Spinal cord (tissue), 10 donors: ENCODE data around the gene HMGN1. TPM values are rescaled to one million over a fixed set of nuclear protein-coding genes. Genes with fewer than 3 reads are reported as not detected.
A peak's percentile ranks its signal among the peaks of the same experiment; 100 is the strongest.

Experiments
- DNase-seq, 6 donors: peaks; one replicate each; pipeline versions ENCODE4 v3.0.0 to v3.0.0-alpha.2; 2013 to 2015; ENCODE audit warnings: low spot score in 6 of 6, low read depth in 4 of 6
- H3K27ac ChIP-seq: one replicate; pipeline ENCODE4 v1.5.1; 2013; ENCODE audit warnings: low read depth, low read length, control low read depth
- H3K27me3 ChIP-seq: one replicate; pipeline ENCODE4 v1.6.1; 2013; ENCODE audit warnings: low read length; ENCODE audit not compliant: control insufficient read depth, insufficient read depth
- H3K36me3 ChIP-seq: one replicate; pipeline ENCODE4 v1.6.1; 2013; ENCODE audit warnings: low read length; ENCODE audit not compliant: control insufficient read depth, insufficient read depth
- H3K4me1 ChIP-seq: one replicate; pipeline ENCODE4 v1.6.1; 2013; ENCODE audit warnings: low read length; ENCODE audit not compliant: control insufficient read depth, insufficient read depth
- H3K4me3 ChIP-seq: one replicate; pipeline ENCODE4 v1.5.1; 2013; ENCODE audit warnings: low read depth, low read length, control low read depth
- H3K9me3 ChIP-seq: one replicate; pipeline ENCODE4 v1.6.1; 2013; ENCODE audit warnings: low read length; ENCODE audit not compliant: control insufficient read depth, insufficient read depth
- WGBS: methylation state at CpG from one replicate; pipeline ENCODE4 v1.1.5; 2013; ENCODE audit warnings: missing lambda C conversion rate; ENCODE audit not compliant: insufficient coverage; 5-methylcytosine and 5-hydroxymethylcytosine counted together
- polyA plus RNA-seq, 2 donors: library from polyadenylated mRNA; unstranded; fragments of 120-200 nt; gene quantifications; one replicate each; pipeline ENCODE4 v1.2.1, GENCODE V29; 2013; ENCODE audit not compliant: insufficient read length in 2 of 2
- total RNA-seq, 2 donors: library from RNA; depleted of rRNA in 1 of 2; stranded (reverse); fragments of 120-200 nt in 1 of 2; fragments of >200 nt in 1 of 2; gene quantifications; one replicate each; pipeline versions ENCODE4 v1.2.3 to v1.2.4, GENCODE V29; 2013 to 2014
- donor health status: healthy.

Gene HMGN1
- total and polyA plus RNA-seq, 4 donors, result 134 to 407 (median 345) TPM

DNA sequence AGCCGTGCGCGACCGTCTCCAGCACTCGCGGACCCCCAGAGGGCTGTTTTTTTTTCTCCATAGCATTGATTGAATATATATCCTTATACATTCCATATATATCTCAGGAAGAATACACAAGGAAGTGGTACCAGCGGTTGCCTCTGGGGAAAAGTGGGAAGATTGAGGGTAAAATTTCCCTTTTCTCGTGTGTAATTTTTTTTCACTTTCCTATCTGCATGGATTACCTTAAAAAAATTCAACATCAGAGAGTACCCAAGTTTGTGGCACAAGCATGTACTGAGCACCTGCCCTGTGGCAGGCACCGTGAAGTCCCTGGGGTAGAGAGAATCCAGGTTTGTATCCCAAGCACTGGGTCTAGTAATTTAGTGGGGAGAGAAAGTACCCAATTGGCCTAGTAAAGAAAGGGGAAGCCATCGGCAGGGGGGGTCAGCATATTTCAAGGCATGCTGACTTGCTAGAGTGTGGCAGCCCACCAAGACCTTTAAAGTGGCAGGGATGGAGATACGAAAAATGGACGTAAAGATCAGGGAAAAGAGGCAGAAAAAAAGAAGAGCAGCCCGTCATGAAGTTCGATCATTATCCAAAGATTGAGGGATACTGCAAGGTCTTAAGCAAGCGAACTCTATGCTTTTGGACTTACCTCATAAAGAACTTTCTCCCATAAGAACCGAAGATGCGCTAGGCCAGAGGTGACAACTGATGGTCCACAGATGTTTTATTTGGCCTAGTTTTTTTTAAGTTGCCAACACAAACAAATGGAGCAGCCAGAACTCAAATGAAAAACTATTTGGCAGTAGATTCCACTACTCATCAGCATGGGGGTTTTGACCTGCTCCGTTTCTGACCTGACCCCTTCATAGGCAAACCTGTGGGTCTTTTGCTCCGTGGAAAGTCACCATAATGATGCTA lies 1.5 kb upstream of the HMGN1 start:
- H3K9me3 ChIP-seq, result peaks cover 3% of the 10 kb centered on the region
- peak overlapping the region; percentile 94 for H3K27ac ChIP-seq
- DNase-seq, result no peak
- no peaks in the 10 kb centered on the region for H3K36me3 ChIP-seq
- peak overlapping the region; percentile 79 for H3K4me3 ChIP-seq
- H3K27me3 ChIP-seq, result no peaks in the 10 kb centered on the region
- H3K4me1 ChIP-seq, result peaks cover 8% of the 10 kb centered on the region
- WGBS, result 81% methylated on average over 11 of the region's 19 CpGs

DNA sequence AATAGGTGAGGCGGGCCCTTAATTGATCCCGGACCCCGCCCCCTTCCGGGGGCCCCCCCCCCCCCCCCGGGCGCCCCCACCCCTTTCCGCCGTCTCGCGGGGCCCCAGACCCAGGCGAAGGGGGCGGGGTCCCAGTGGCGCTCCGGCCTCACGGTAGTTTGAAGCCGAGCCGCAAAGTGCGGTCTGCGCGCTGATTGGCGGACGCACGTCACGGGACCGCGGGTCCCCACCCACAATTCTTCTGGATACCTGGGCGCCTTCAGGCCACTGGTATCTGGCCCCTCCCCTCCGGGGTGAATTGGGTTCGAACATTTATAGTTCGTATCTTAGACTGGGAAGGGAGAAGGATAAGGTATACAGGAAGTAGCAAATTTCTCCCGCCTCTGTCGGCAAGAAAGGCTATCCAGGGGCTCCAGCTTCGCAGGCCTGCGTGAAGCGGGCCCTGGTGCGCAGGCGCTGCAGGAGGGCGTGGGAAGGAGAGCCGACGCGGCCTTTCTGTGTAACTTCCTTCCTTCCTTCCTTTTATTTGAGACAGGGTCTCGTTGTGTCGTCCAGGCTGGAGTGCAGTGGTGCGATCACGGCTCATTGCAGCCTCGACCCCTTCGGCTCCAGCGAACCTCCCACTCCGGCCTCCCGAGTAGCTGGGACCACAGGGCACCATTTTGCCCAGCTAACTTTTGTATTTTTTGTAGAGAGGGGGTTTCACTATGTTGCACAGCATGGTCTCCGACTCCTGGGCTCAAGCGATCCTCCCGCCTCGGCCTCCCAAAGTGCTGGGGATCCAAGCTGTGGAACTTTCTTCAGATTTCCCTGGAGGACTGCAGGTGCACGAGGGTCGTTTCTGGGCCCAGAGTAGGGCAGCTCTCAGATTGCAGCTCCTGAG lies 564 bp upstream of the HMGN1 start:
- H3K36me3 ChIP-seq, result peaks cover 3% of the 10 kb centered on the region
- H3K27me3 ChIP-seq, result no peaks in the 10 kb centered on the region
- peaks cover 3% of the 10 kb centered on the region for H3K9me3 ChIP-seq
- 16% methylated on average over 45 of the region's 56 CpGs for WGBS
- H3K4me1 ChIP-seq, result peaks cover 8% of the 10 kb centered on the region
- H3K27ac ChIP-seq, result peak overlapping the region; percentile 94
- H3K4me3 ChIP-seq, result peak overlapping the region; percentile 79
- DNase-seq, result peak; percentile 88 to 99 (median 94)

DNA sequence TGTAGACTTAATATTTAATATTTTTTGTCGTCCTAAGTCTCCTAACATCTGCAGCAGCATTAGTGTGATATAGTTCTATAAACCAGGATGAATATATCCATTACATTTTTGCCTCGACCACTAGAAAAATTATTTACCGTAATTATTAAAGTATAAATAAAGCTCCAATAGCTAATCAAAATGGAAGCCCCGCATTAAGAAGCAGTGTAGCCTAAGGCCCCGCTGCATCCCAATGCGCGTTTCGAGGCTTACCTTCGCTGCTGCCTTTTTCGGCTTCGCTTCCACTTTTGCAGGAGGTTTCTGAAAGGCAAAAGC lies 891 bp downstream of the HMGN1 start:
- Histone ChIP-seq H3K9me3 (no peaks in the 10 kb centered on the region), H3K4me3 (peak overlapping the region; percentile 88), H3K27ac (peak overlapping the region; percentile 97), H3K4me1 (peaks cover 8% of the 10 kb centered on the region), H3K36me3 (peaks cover 7% of the 10 kb centered on the region), H3K27me3 (no peaks in the 10 kb centered on the region)
- 0% methylated on average over 8 of the region's 11 CpGs for WGBS
- DNase-seq, result peak in 1 of 6 donors; percentile 30

DNA sequence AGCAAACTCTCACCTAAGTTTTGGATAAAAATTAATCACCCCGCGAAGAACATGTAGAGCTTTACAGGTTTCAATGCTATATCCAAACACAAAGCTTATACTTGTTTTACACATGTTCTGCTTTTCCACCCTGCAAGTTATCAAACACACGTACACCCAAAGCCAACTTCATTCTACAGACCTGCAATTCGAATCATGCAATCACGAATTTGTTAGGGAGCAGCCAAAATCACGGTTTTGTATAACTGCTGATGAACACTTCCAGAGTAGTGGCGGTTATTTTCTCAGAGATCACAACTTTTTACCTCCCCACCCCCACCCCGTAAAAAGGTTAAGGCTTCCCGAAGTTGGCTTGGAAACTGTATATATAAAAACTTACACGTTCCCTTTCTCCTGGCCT lies 1.4 kb downstream of the HMGN1 start:
- peaks cover 8% of the 10 kb centered on the region for H3K4me1 ChIP-seq
- peak overlapping the region; percentile 88 for H3K4me3 ChIP-seq
- H3K36me3 ChIP-seq, result peaks cover 7% of the 10 kb centered on the region
- no peaks in the 10 kb centered on the region for H3K27me3 ChIP-seq
- no peaks in the 10 kb centered on the region for H3K9me3 ChIP-seq
- peak overlapping the region; percentile 38 for H3K27ac ChIP-seq
- 3% methylated on average over 6 of the region's 10 CpGs for WGBS
- no peak for DNase-seq

DNA sequence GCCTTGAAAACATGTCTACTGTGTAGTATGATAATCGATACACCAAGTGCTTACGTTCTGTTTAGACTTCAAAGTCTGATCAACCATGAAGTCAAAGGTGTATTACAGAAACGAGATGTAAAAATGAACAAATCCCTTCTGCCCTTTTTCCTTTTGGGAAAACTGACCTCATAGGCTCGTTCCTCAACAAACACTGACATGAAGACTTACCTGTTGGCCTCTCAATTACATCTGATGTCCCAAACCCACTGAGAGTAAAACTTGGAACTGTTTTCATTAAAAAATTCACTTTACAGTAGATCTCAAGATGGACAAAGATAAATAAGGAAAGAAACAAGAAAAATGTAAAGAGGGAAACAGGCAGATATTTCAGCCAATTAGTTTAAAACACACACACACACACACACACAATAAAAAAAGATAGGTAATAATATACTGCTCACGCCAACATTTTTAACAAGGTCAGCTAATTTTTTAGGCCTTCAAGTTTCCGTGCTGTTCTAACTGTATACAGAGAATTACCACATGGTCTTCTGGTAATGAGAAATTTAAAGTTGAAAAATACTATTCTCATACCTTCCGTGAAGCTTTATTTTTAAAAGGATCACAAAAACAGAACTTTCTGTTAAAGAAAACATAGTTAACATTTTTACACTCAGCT lies 2.1 kb downstream of the HMGN1 start:
- Histone ChIP-seq H3K4me1 (peaks cover 8% of the 10 kb centered on the region), H3K27me3 (no peaks in the 10 kb centered on the region), H3K27ac (no peak overlapping the region), H3K36me3 (peaks cover 9% of the 10 kb centered on the region), H3K9me3 (no peaks in the 10 kb centered on the region), H3K4me3 (peak overlapping the region; percentile 88)
- DNase-seq, result no peak
- no CpG with 5 or more reads among the region's 7 CpGs for whole genome bisulfite sequencing

DNA sequence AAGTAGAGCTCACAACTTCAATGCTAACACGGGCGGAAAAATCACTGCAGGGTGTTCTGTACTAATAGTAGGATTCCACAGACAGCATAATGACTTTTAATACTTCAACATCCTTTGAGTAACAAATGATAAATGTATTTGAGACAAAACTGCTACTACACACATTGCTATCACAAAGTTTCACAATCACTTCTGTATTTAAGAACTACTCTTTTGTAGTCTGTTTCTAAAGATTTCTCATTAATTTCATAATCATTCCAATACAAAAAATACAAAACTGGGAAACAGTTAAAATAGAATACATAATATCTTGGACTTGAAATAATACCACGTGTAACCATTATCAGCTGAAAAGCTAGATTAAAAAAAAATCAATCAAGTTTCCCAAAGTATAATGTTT lies 2.7 kb downstream of the HMGN1 start:
- no peak overlapping the region for H3K4me3 ChIP-seq
- peaks cover 8% of the 10 kb centered on the region for H3K4me1 ChIP-seq
- WGBS, result no CpG with 5 or more reads among the region's 3 CpGs
- H3K27ac ChIP-seq, result no peak overlapping the region
- DNase-seq, result peak in 1 of 6 donors; percentile 10
- H3K9me3 ChIP-seq, result no peaks in the 10 kb centered on the region
- H3K36me3 ChIP-seq, result peaks cover 12% of the 10 kb centered on the region
- H3K27me3 ChIP-seq, result no peaks in the 10 kb centered on the region

DNA sequence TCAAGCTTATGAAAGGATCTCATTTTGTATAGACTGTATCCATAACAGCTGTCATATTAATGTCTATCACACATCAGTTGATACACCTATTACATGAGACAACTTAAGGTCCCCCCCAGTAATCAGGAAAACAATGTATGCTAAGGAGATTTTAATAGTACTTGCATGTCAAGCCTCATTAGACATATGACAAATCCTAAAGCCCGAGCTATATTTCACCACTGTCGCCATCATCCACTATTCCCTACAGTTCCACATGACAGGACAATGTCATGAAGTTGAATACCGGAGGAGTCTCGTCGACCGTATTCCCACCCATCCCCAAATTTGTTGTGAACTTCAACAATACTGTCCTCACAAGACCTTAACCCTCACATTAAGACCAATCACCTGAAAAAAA lies 3.4 kb downstream of the HMGN1 start:
- Histone ChIP-seq H3K4me3 (no peak overlapping the region), H3K27ac (no peak overlapping the region), H3K9me3 (no peaks in the 10 kb centered on the region), H3K4me1 (peaks cover 8% of the 10 kb centered on the region), H3K27me3 (no peaks in the 10 kb centered on the region), H3K36me3 (peaks cover 13% of the 10 kb centered on the region)
- DNase-seq, result no peak
- 71% methylated on average over 6 of the region's 6 CpGs for WGBS

DNA sequence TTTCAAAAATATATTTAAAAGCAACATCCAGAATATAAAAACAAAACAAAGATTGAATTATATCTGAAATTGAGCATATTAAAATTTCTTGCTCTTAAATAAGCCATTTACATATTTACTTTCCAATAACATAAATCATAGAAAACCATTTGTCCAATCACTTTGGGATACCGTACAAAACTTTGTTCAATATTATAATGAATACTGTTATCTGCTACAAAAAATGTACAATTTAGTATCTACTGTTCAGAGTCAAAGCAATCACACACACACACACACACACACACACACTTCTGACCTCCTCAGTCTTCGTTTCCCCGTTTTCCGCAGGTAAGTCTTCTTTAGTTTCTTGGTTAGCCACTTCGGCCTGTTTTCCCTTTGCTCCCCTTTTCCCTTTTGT lies 4.0 kb downstream of the HMGN1 start:
- Histone ChIP-seq H3K27me3 (no peaks in the 10 kb centered on the region), H3K9me3 (no peaks in the 10 kb centered on the region), H3K36me3 (peaks cover 13% of the 10 kb centered on the region), H3K27ac (no peak overlapping the region), H3K4me1 (peaks cover 6% of the 10 kb centered on the region), H3K4me3 (no peak overlapping the region)
- WGBS, result no CpG with 5 or more reads among the region's 5 CpGs
- DNase-seq, result no peak

DNA sequence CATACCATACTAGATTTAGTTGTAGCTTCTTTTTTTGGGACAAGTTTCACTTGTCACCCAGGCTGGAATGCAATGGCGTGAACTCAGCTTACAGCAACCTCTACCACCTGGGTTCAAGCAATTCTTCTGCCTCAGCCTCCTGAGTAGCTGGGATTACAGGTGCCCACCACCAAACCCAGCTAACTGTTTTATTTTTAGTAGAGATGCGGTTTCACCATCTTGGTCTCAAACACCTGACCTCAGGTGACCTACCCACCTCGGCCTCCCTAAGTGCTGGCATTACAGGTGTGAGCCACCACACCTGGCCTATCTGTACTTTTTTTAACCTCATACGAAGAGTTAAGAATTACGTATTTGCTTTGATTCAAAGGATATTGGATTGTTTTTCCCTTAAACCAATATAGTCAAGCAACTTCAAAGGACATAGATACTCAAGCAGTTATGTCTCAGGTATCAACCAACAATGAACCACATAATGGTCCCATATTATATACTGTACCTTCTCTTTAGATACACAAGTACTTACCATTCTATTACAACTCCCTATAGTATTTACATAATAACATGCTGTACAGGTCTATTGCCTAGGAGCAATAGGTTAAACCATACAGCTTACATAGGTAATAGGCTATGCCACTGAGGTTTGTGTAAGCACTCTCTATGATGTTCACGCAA lies 7.5 kb downstream of the HMGN1 start:
- 100% methylated on average over 1 of the region's 6 CpGs for WGBS
- Histone ChIP-seq H3K36me3 (peaks cover 13% of the 10 kb centered on the region), H3K9me3 (no peaks in the 10 kb centered on the region), H3K4me1 (no peaks in the 10 kb centered on the region), H3K27me3 (no peaks in the 10 kb centered on the region), H3K27ac (no peak overlapping the region), H3K4me3 (no peak overlapping the region)
- DNase-seq, result no peak
